A549 (cell line): Measurements from ENCODE around the gene KLHL8. TPM values are rescaled to one million over a fixed set of nuclear protein-coding genes. Genes with fewer than 3 reads are reported as not detected.

Source experiments
- ATAC-seq, 2 experiments: fragments of 200-7000 bp in 1 of 2; fragments of >200 bp in 1 of 2; cut with Nextera tagmentation in 1 of 2; cut with Tn5 transposase in 1 of 2; 3 replicates each; pipeline versions ENCODE4 v1.8.0 to v1.9.1; 2018 to 2020; ENCODE audit warnings: mild to moderate bottlenecking in 1 of 2, moderate library complexity in 1 of 2
- CTCF ChIA-PET: fragments of 300-600 bp; sonication (Branson Sonifier 250); formaldehyde crosslinking; extraction: SDS; loops from one replicate; lab custom pipeline; 2021; ENCODE audit warnings: antibody characterized with exemption, inconsistent platforms; lab: Yijun Ruan, JAX
- POLR2A ChIA-PET: fragments of 350-600 bp; formaldehyde crosslinking; extraction: SDS; loops from one replicate; lab custom pipeline; 2021; ENCODE audit warnings: antibody characterized with exemption, inconsistent platforms; lab: Yijun Ruan, JAX
- DNase-seq, 2 experiments: peaks; one replicate each; pipeline versions ENCODE4 v3.0.0 to v3.0.0-alpha.2; 2011 to 2016; ENCODE audit warnings: low read depth in 1 of 2, low spot score in 1 of 2
- FAIRE-seq: peaks from 2 replicates; lab custom pipeline; 2011; peaks lifted over from hg19 to GRCh38; lab: Jason Lieb, UNC
- H3K27ac ChIP-seq, 2 experiments: fragments of >200 bp; sonication (Bioruptor Twin); formaldehyde crosslinking; 3 replicates each; pipeline ENCODE4 v1.5.1; 2016 to 2017
- H3K4me1 ChIP-seq: fragments of >200 bp; sonication (Bioruptor Twin); formaldehyde crosslinking; 3 replicates; pipeline ENCODE4 v1.6.1; 2016
- H3K4me2 ChIP-seq: fragments of >200 bp; sonication (Bioruptor Twin); formaldehyde crosslinking; 3 replicates; pipeline ENCODE4 v1.6.1; 2016
- H3K4me3 ChIP-seq: fragments of >200 bp; sonication (Bioruptor Twin); formaldehyde crosslinking; 3 replicates; pipeline ENCODE4 v1.5.1; 2016
- H3K9me3 ChIP-seq: fragments of >200 bp; sonication (Bioruptor Twin); formaldehyde crosslinking; 3 replicates; pipeline ENCODE4 v1.6.1; 2016
- CBX8 ChIP-seq: fragments of 200-600 bp; sonication (generic); IDR thresholded peaks from 2 replicates; pipeline ENCODE4 v1.6.1; 2016
- CEBPB ChIP-seq, 2 experiments: fragments of >200 bp in 1 of 2; sonication (Bioruptor Twin) in 1 of 2; formaldehyde crosslinking in 1 of 2; IDR thresholded peaks; 2 replicates each; pipeline ENCODE4 v1.6.1; 2012 to 2016
- CHD4 ChIP-seq: fragments of 200-600 bp; sonication (generic); IDR thresholded peaks from 2 replicates; pipeline ENCODE4 v1.6.1; 2016; ENCODE audit warnings: antibody characterized with exemption, mild to moderate bottlenecking, borderline replicate concordance
- CTCF ChIP-seq: fragments of >200 bp; sonication (Bioruptor Twin); formaldehyde crosslinking; IDR thresholded peaks from 3 replicates; pipeline ENCODE4 v1.5.1; 2016
- EHF ChIP-seq: fragments of 250-450 bp; sonication (Bioruptor Pico); IDR thresholded peaks from 2 replicates; pipeline ENCODE4 v1.5.0; 2020; ENCODE audit warnings: mild to moderate bottlenecking
- ELK1 ChIP-seq: fragments of 150-350 bp; IDR thresholded peaks from 2 replicates; pipeline ENCODE4 v1.6.1; 2014; ENCODE audit warnings: low read depth, mild to moderate bottlenecking, low read length
- GATA3 ChIP-seq: IDR thresholded peaks from 2 replicates; pipeline ENCODE4 v1.6.1; 2012; ENCODE audit warnings: borderline replicate concordance
- HES2 ChIP-seq: fragments of >200 bp; sonication (Bioruptor Twin); formaldehyde crosslinking; IDR thresholded peaks from 2 replicates; pipeline ENCODE4 v1.6.1; 2016
- HOXA7 ChIP-seq: fragments of 250-450 bp; sonication (Bioruptor Pico); IDR thresholded peaks from 2 replicates; pipeline ENCODE4 v1.5.0; 2020; ENCODE audit warnings: mild to moderate bottlenecking, moderate library complexity
- HOXB13 ChIP-seq: fragments of 250-450 bp; sonication (Bioruptor Pico); IDR thresholded peaks from 2 replicates; pipeline ENCODE4 v1.5.0; 2020; ENCODE audit warnings: low read depth, mild to moderate bottlenecking, moderate library complexity
- JUNB ChIP-seq: fragments of >200 bp; sonication (Bioruptor Twin); formaldehyde crosslinking; IDR thresholded peaks from 2 replicates; pipeline ENCODE4 v1.6.1; 2016
- KDM5A ChIP-seq: fragments of 200-600 bp; sonication (generic); IDR thresholded peaks from 2 replicates; pipeline ENCODE4 v1.6.1; 2016; ENCODE audit warnings: antibody characterized with exemption, mild to moderate bottlenecking
- MAFK ChIP-seq: fragments of 450-650 bp; IDR thresholded peaks from 2 replicates; pipeline ENCODE4 v1.6.1; 2014; ENCODE audit not compliant: partially characterized antibody
- MAX ChIP-seq: IDR thresholded peaks from 2 replicates; pipeline ENCODE4 v1.6.1; 2012
- MAZ ChIP-seq: fragments of 150-350 bp; IDR thresholded peaks from 2 replicates; pipeline ENCODE4 v1.6.1; 2014; ENCODE audit warnings: antibody characterized with exemption, low read depth, low read length, borderline replicate concordance
- PHF8 ChIP-seq: fragments of 200-600 bp; sonication (generic); IDR thresholded peaks from 2 replicates; pipeline ENCODE4 v1.6.1; 2016; ENCODE audit warnings: low read depth, mild to moderate bottlenecking, antibody characterized with exemption, moderate library complexity, borderline replicate concordance
- POLR2A ChIP-seq: IDR thresholded peaks from 2 replicates; pipeline ENCODE4 v1.6.1; 2012; ENCODE audit warnings: mild to moderate bottlenecking, low read length
- RARB ChIP-seq: fragments of 250-450 bp; sonication (Bioruptor Pico); IDR thresholded peaks from 2 replicates; pipeline ENCODE4 v1.8.0; 2021; ENCODE audit warnings: mild to moderate bottlenecking, moderate library complexity
- RCOR1 ChIP-seq: fragments of 150-350 bp; IDR thresholded peaks from 2 replicates; pipeline ENCODE4 v1.6.1; 2014; ENCODE audit warnings: antibody characterized with exemption, low read length, low read depth
- RNF2 ChIP-seq: fragments of 200-600 bp; sonication (generic); IDR thresholded peaks from 2 replicates; pipeline ENCODE4 v1.6.1; 2016; ENCODE audit warnings: low read depth, mild to moderate bottlenecking, antibody characterized with exemption, moderate library complexity, borderline replicate concordance
- SMC3 ChIP-seq: fragments of >200 bp; sonication (Bioruptor Twin); formaldehyde crosslinking; IDR thresholded peaks from 3 replicates; pipeline ENCODE4 v1.6.1; 2018; ENCODE audit warnings: inconsistent platforms
- TP53 ChIP-seq: fragments of 250-450 bp; sonication (Bioruptor Pico); IDR thresholded peaks from 2 replicates; pipeline ENCODE4 v1.5.0; 2021; ENCODE audit warnings: mild to moderate bottlenecking, moderate library complexity
- USF2 ChIP-seq: fragments of 450-650 bp; IDR thresholded peaks from 2 replicates; pipeline ENCODE4 v1.6.1; 2014; ENCODE audit warnings: antibody characterized with exemption
- ZSCAN20 ChIP-seq: fragments of 250-450 bp; sonication (Bioruptor Pico); IDR thresholded peaks from 2 replicates; pipeline ENCODE4 v1.8.0; 2022; ENCODE audit warnings: mild to moderate bottlenecking, moderate library complexity
- WGBS: methylation state at CpG from one replicate; pipeline ENCODE4 v1.1.6; 2017; ENCODE audit errors: missing lambda C conversion rate; 5-methylcytosine and 5-hydroxymethylcytosine counted together
- polyA plus RNA-seq, 4 experiments: library from polyadenylated mRNA; depleted of rRNA in 3 of 4; stranded (reverse); fragments of >200 nt; fragmentation: RNase III in 1 of 4; extraction: RNeasy Plus Mini Kit Qiagen cat#74134 plus additional on column Dnase treatment in 1 of 4; gene quantifications; 2 replicates in 3 of 4; 3 replicates in 1 of 4; pipeline ENCODE4 v1.2.3, GENCODE V29; 2011 to 2017

The KLHL8 gene
- polyA plus RNA-seq, 2 of the 4 experiments (the other 2 are of a cell fraction): 9.7 to 11.2 TPM

- no peaks in the 10 kb centered on the region for H3K9me3 ChIP-seq
- no peak overlapping the region for H3K27ac ChIP-seq
- peaks cover 7% of the 10 kb centered on the region for H3K4me1 ChIP-seq
- FAIRE-seq: no peak
- CTCF ChIA-PET: no interaction called here
- no peak for DNase-seq
- H3K4me2 ChIP-seq: no peak overlapping the region
- no peak for ATAC-seq
- POLR2A ChIA-PET: no interaction called here
- no peak overlapping the region for H3K4me3 ChIP-seq
- TF ChIP-seq POLR2A: no peak
- no peak for TF ChIP-seq RARB (CRISPR knock-in tag)
- TF ChIP-seq MAFK: no peak
- no peak for TF ChIP-seq SMC3
- no peak for TF ChIP-seq MAZ
- TF ChIP-seq CBX8: no peak
- TF ChIP-seq GATA3: no peak
- TF ChIP-seq HOXB13 (CRISPR knock-in tag): no peak
- no peak for TF ChIP-seq ELK1
- 86% methylated on average over 5 of the region's 5 CpGs for WGBS
Measured at GRCh38 chr4:87211249-87211952, 9.0 kb downstream of the KLHL8 start.

- Histone ChIP-seq H3K4me2 (no peak overlapping the region), H3K4me1 (0 out of 3 replicates have a peak, but pooled peaks cover 3% of the 10 kb centered on the region), H3K9me3 (no peaks in the 10 kb centered on the region), H3K27ac (no peak overlapping the region)
- FAIRE-seq (no peak), ATAC-seq (no peak)
- POLR2A ChIA-PET: interaction anchor here (0.7 kb wide), 1 partner anchor 32 kb away, joined by 4 read pairs; no protein-coding TSS in a partner anchor
- WGBS: 84% methylated on average over 6 of the region's 6 CpGs
- TF ChIP-seq TP53: no peak
- no peak for TF ChIP-seq RNF2
- no peak for TF ChIP-seq HOXB13 (CRISPR knock-in tag)
- TF ChIP-seq HOXA7 (CRISPR knock-in tag): no peak
- no peak for TF ChIP-seq HES2
- peak; percentile 19 to 34; a peak in 1 of 4 replicates for TF ChIP-seq CEBPB (IDR thresholded peaks at IDR 0.05)
- TF ChIP-seq MAX: no peak
- TF ChIP-seq POLR2A: no peak
- TF ChIP-seq, all 56 proteins: peak for 1
- no peak for DNase-seq
- no peak overlapping the region for H3K4me3 ChIP-seq
- CTCF ChIA-PET: interaction anchor here (0.6 to 0.7 kb wide), 2 partner anchors 18 to 75 kb away, joined by 3 to 5 read pairs; no protein-coding TSS in a partner anchor
Measured at GRCh38 chr4:87209696-87210095, 10.7 kb downstream of the KLHL8 start.

GRCh38 chr4:87209182-87209581, 11.2 kb downstream of the KLHL8 start:
- no peaks in the 10 kb centered on the region for H3K9me3 ChIP-seq
- CTCF ChIA-PET: interaction anchor here (0.6 kb wide), 1 partner anchor 74 kb away, joined by 5 read pairs; no protein-coding TSS in a partner anchor
- no peak overlapping the region for H3K4me2 ChIP-seq
- ATAC-seq: no peak
- no peak for FAIRE-seq
- H3K4me3 ChIP-seq: no peak overlapping the region
- DNase-seq: no peak
- WGBS: 76% methylated on average over 3 of the region's 3 CpGs
- 0 out of 3 replicates have a peak, but pooled peaks cover 3% of the 10 kb centered on the region for H3K4me1 ChIP-seq
- no peak overlapping the region for H3K27ac ChIP-seq
- POLR2A ChIA-PET: no interaction called here
- TF ChIP-seq PHF8 (no peak), EHF (CRISPR knock-in tag) (no peak), GATA3 (no peak), USF2 (no peak), MAFK (no peak), CHD4 (no peak), JUNB (no peak), MAZ (no peak), ELK1 (no peak), CEBPB (IDR thresholded peaks at IDR 0.05) (no peak), ZSCAN20 (no peak), CTCF (no peak), RCOR1 (no peak), KDM5A (no peak)
